K562 (cell line): ENCODE results near the gene KLC1. TPM values are rescaled to one million over a fixed set of nuclear protein-coding genes. Genes with fewer than 3 reads are reported as not detected.

Source experiments
- ATAC-seq: fragments of 200-7000 bp; cut with Tn5 transposase; 3 replicates; pipeline ENCODE4 v1.9.1; 2020; ENCODE audit warnings: moderate library complexity
- BruUV-seq: library from RNA; stranded (reverse); fragments of 400-500 nt; replicated peaks from 2 replicates; lab custom pipeline; 2021; lab: Mats Ljungman, UMichigan
- CTCF ChIA-PET: fragments of 300-600 bp; formaldehyde crosslinking; extraction: SDS; loops from one replicate; lab custom pipeline; 2021; ENCODE audit warnings: low intra/inter-chr PET ratio; lab: Yijun Ruan, JAX
- POLR2A ChIA-PET: fragments of 300-600, 350-650 bp; sonication (Branson Sonifier 250); formaldehyde crosslinking; extraction: SDS; loops from one replicate; lab custom pipeline; 2021; ENCODE audit warnings: antibody characterized with exemption, inconsistent platforms; lab: Yijun Ruan, JAX
- DNase-seq, 4 experiments: peaks; one replicate each; pipeline versions ENCODE4 v3.0.0 to v3.0.0-alpha.2; 2011 to 2018; ENCODE audit warnings: low spot score in 3 of 4, mixed read lengths in 3 of 4; ENCODE audit errors: extremely low read depth in 1 of 4
- FAIRE-seq: peaks from 2 replicates; lab custom pipeline; 2011; peaks lifted over from hg19 to GRCh38; lab: Jason Lieb, UNC
- H2AFZ ChIP-seq: 2 replicates; pipeline ENCODE4 v1.6.0; 2011; ENCODE audit warnings: low read depth, low read length, control low read depth, inconsistent platforms
- H3K27ac ChIP-seq: fragments of 200-600 bp; 3 replicates; pipeline ENCODE4 v1.8.0; 2011; ENCODE audit warnings: low read depth, mild to moderate bottlenecking, control low read depth, inconsistent platforms, low read length, moderate library complexity, mixed read lengths; ENCODE audit errors: extremely low read depth
- H3K27me3 ChIP-seq, 2 experiments: fragments of 300-600 bp in 1 of 2; 2 replicates in 1 of 2; 3 replicates in 1 of 2; pipeline versions ENCODE4 v1.6.0 to v1.8.0; 2011; ENCODE audit warnings: inconsistent platforms in 2 of 2, low read length in 2 of 2, mild to moderate bottlenecking in 1 of 2, mixed read lengths in 1 of 2, moderate library complexity in 1 of 2; ENCODE audit not compliant: control insufficient read depth in 2 of 2, insufficient read depth in 2 of 2
- H3K36me3 ChIP-seq: fragments of 300-600 bp; 3 replicates; pipeline ENCODE4 v1.8.0; 2011; ENCODE audit warnings: mild to moderate bottlenecking, low read length, inconsistent platforms; ENCODE audit not compliant: control insufficient read depth, insufficient read depth
- H3K4me1 ChIP-seq, 2 experiments: fragments of 200-600 bp in 1 of 2; replicated peaks in 1 of 2; 2 replicates in 1 of 2; 3 replicates in 1 of 2; pipeline versions ENCODE4 v1.5.1 to v1.8.0; 2011; ENCODE audit warnings: inconsistent platforms in 2 of 2, low read length in 2 of 2, mild to moderate bottlenecking in 1 of 2, mixed read lengths in 1 of 2, moderate library complexity in 1 of 2; ENCODE audit not compliant: control insufficient read depth in 2 of 2, insufficient read depth in 2 of 2
- H3K4me2 ChIP-seq: 2 replicates; pipeline ENCODE4 v1.6.1; 2011; ENCODE audit warnings: low read length, control low read depth, inconsistent platforms, mixed read lengths; ENCODE audit not compliant: insufficient read depth
- H3K4me3 ChIP-seq: fragments of 200-600 bp; sonication (generic), shearing (Covaris generic); 2 replicates; pipeline ENCODE4 v1.5.1; 2016; ENCODE audit warnings: control low read depth, inconsistent platforms
- H3K79me2 ChIP-seq: fragments of 200-600 bp; 3 replicates; pipeline ENCODE4 v1.8.0; 2011; ENCODE audit warnings: low read length, inconsistent platforms; ENCODE audit not compliant: control insufficient read depth, insufficient read depth
- H3K9ac ChIP-seq, 2 experiments: 2 replicates each; pipeline versions ENCODE4 v1.6.0 to v1.6.1; 2011; ENCODE audit warnings: low read depth in 2 of 2, low read length in 2 of 2, control low read depth in 1 of 2, inconsistent platforms in 1 of 2, mild to moderate bottlenecking in 1 of 2, mixed read lengths in 1 of 2; ENCODE audit not compliant: insufficient read depth in 1 of 2
- H3K9me1 ChIP-seq: one replicate; pipeline ENCODE4 v1.6.0; 2011; ENCODE audit warnings: inconsistent platforms, mild to moderate bottlenecking, low read length, moderate library complexity; ENCODE audit not compliant: control insufficient read depth, insufficient read depth
- H3K9me3 ChIP-seq: replicated peaks from 2 replicates; pipeline ENCODE4 v1.5.1; 2011; ENCODE audit warnings: low read depth, low read length, inconsistent platforms; ENCODE audit not compliant: control insufficient read depth, insufficient read depth
- H4K20me1 ChIP-seq: replicated peaks from 2 replicates; pipeline ENCODE4 v1.6.1; 2011; ENCODE audit warnings: low read length, inconsistent platforms, mixed read lengths; ENCODE audit not compliant: control insufficient read depth, insufficient read depth
- PTBP1 ChIP-seq: fragments of 200-400 bp; formaldehyde crosslinking; IDR thresholded peaks from 2 replicates; pipeline ENCODE4 v1.6.1; 2017; ENCODE audit warnings: low read depth, low read length
- RFX1 ChIP-seq: fragments of 450-650 bp; IDR thresholded peaks from 2 replicates; pipeline ENCODE4 v1.6.1; 2016; ENCODE audit warnings: mild to moderate bottlenecking, moderate library complexity
- SPI1 ChIP-seq: IDR thresholded peaks from 2 replicates; pipeline ENCODE4 v1.6.1; 2011; ENCODE audit warnings: low read depth, low read length, control low read depth, borderline replicate concordance
- THRB ChIP-seq: fragments of 450-650 bp; formaldehyde crosslinking; conservative IDR thresholded peaks from 2 replicates; pipeline ENCODE4 v1.4.0; 2022; ENCODE audit warnings: mild to moderate bottlenecking, missing genetic modification characterization
- ZNF280B ChIP-seq: fragments of 250-450 bp; sonication (Bioruptor Pico); IDR thresholded peaks from 2 replicates; pipeline ENCODE4 v1.5.1; 2021; ENCODE audit warnings: mild to moderate bottlenecking
- WGBS: fragments of 100-300 bp; shearing (Covaris generic); methylation state at CpG from one replicate; pipeline ENCODE4 v1.1.6; 2016; ENCODE audit warnings: low coverage, mixed read lengths; ENCODE audit not compliant: insufficient coverage; ENCODE audit errors: missing lambda C conversion rate; 5-methylcytosine and 5-hydroxymethylcytosine counted together
- in situ Hi-C: fragments of 300-500 bp; cut with MboI; formaldehyde crosslinking; loops from 4 replicates; pipeline ENCODE4 v1.15.0; 2018; ENCODE audit warnings: inconsistent platforms, mixed read lengths
- intact Hi-C: fragments of 100-400 bp; cut with micrococcal nuclease; formaldehyde crosslinking; loops from 2 replicates; pipeline ENCODE4 v1.14.2; 2022
- polyA plus RNA-seq, 8 experiments: library from polyadenylated mRNA; depleted of rRNA in 4 of 8; stranded (reverse) in 5 of 8; unstranded in 3 of 8; fragments of >200 nt; fragmentation: Nextera tagmentation in 2 of 8; fragmentation: Illumina TruSeq in 1 of 8; extraction: Ambion mirVana in 2 of 8; extraction: Trizol in 1 of 8; gene quantifications; 2 replicates each; pipeline versions ENCODE4 v1.2.1 to v1.2.3, GENCODE V29; 2011 to 2014; ENCODE audit warnings: inconsistent platforms in 1 of 8, missing spikeins in 1 of 8
- total RNA-seq, 7 experiments: library from RNA; depleted of rRNA in 6 of 7; stranded (reverse); fragments of >200 nt in 6 of 7; fragmentation: Illumina TruSeq in 2 of 7; extraction: Trizol in 2 of 7; gene quantifications; 2 replicates each; pipeline versions ENCODE4 v1.2.1 to v1.2.3, GENCODE V29; 2011 to 2021; ENCODE audit warnings: low replicate concordance in 1 of 7
- TF ChIP-seq, protein P1 (sequence below): fragments of 450-650 bp; IDR thresholded peaks from 2 replicates; pipeline ENCODE4 v1.6.1; 2016; ENCODE audit warnings: low read depth
- TF ChIP-seq, protein P2 (sequence below), 2 experiments: fragments of 200-800 bp in 1 of 2; sonication (Bioruptor generic) in 1 of 2; sonication (generic) in 1 of 2; formaldehyde crosslinking in 1 of 2; IDR thresholded peaks in 1 of 2; conservative IDR thresholded peaks in 1 of 2; 2 replicates each; pipeline versions ENCODE4 v1.5.0 to v1.6.1; 2016 to 2020; ENCODE audit warnings: missing compliant biosample characterization in 1 of 2, missing genetic modification characterization in 1 of 2, missing genetic modification reagents in 1 of 2

Gene KLC1
- total and polyA plus RNA-seq, 9 of the 15 experiments (the other 6 are each of a cell fraction or from before 2014, with no cell fraction given) = 4.9 to 134 (median 54.8) TPM

DNA sequence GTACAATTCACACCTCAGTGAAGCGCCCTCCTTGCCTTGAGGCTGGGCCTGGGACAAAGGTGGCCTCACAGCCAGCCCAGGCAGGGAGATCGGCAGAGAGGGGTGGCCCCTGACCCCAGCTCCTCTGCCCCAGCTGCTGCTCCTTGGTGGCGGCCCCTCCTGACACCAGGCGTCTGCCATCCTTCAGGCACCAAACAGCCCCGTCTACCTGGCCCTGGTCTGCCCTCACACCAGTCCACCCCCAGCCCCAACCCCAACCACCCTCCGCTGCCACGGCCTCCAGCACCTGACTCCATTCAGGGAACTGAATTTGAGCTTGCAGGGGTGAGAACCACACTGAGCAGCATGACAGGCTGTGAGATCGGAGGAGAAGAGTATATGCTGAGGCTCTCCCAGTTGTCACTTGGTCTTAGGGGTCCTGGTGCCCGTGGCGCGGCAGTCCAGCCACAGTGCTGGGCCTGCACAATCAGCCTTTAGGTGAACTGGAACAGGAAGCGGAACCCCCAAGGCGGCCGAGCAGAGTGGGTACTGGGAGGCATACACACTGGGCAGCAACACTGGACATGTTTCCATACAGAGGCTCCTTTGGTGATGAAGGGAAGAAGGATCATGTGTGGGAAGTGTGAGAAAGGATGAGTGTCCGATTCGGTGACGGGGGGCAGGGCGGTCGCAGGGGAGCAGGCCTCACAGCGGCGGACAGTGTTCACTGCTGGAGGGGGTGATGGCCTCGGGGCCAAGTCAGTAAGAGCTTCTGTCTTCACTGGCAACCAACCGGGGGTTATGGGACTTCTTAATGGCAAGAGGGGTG lies 105.3 kb downstream of the KLC1 start:
- no TSS peak for BruUV-seq
- FAIRE-seq = no peak
- no peak for TF ChIP-seq PTBP1
- TF ChIP-seq, protein P1, sequence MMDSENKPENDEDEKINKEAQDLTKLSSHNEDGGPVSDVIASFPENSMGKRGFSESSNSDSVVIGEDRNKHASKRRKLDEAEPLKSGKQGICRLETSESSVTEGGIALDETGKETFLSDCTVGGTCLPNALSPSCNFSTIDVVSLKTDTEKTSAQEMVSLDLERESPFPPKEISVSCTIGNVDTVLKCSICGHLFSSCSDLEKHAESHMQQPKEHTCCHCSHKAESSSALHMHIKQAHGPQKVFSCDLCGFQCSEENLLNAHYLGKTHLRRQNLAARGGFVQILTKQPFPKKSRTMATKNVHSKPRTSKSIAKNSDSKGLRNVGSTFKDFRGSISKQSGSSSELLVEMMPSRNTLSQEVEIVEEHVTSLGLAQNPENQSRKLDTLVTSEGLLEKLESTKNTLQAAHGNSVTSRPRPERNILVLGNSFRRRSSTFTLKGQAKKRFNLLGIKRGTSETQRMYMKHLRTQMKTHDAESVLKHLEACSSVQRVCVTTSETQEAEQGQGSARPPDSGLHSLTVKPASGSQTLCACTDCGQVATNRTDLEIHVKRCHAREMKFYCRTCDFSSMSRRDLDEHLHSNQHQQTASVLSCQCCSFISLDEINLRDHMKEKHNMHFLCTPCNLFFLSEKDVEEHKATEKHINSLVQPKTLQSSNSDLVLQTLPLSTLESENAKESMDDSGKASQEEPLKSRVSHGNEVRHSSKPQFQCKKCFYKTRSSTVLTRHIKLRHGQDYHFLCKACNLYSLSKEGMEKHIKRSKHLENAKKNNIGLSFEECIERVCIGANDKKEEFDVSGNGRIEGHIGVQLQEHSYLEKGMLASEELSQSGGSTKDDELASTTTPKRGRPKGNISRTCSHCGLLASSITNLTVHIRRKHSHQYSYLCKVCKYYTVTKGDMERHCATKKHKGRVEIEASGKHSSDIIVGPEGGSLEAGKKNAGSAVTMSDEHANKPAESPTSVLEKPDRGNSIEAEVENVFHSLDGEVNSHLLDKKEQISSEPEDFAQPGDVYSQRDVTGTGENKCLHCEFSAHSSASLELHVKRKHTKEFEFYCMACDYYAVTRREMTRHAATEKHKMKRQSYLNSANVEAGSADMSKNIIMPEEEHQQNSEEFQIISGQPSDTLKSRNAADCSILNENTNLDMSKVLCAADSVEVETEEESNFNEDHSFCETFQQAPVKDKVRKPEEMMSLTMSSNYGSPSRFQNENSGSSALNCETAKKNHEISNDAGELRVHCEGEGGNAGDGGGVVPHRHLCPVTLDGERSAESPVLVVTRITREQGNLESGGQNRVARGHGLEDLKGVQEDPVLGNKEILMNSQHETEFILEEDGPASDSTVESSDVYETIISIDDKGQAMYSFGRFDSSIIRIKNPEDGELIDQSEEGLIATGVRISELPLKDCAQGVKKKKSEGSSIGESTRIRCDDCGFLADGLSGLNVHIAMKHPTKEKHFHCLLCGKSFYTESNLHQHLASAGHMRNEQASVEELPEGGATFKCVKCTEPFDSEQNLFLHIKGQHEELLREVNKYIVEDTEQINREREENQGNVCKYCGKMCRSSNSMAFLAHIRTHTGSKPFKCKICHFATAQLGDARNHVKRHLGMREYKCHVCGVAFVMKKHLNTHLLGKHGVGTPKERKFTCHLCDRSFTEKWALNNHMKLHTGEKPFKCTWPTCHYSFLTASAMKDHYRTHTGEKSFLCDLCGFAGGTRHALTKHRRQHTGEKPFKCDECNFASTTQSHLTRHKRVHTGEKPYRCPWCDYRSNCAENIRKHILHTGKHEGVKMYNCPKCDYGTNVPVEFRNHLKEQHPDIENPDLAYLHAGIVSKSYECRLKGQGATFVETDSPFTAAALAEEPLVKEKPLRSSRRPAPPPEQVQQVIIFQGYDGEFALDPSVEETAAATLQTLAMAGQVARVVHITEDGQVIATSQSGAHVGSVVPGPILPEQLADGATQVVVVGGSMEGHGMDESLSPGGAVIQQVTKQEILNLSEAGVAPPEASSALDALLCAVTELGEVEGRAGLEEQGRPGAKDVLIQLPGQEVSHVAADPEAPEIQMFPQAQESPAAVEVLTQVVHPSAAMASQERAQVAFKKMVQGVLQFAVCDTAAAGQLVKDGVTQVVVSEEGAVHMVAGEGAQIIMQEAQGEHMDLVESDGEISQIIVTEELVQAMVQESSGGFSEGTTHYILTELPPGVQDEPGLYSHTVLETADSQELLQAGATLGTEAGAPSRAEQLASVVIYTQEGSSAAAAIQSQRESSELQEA = no peak
- TF ChIP-seq RFX1 = no peak
- TF ChIP-seq ZNF280B (CRISPR knock-in tag) = no peak
- no peak for TF ChIP-seq THRB
- TF ChIP-seq, protein P2, sequence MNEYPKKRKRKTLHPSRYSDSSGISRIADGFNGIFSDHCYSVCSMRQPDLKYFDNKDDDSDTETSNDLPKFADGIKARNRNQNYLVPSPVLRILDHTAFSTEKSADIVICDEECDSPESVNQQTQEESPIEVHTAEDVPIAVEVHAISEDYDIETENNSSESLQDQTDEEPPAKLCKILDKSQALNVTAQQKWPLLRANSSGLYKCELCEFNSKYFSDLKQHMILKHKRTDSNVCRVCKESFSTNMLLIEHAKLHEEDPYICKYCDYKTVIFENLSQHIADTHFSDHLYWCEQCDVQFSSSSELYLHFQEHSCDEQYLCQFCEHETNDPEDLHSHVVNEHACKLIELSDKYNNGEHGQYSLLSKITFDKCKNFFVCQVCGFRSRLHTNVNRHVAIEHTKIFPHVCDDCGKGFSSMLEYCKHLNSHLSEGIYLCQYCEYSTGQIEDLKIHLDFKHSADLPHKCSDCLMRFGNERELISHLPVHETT (CRISPR knock-in tag; conservative IDR thresholded peaks at IDR 0.05 in 1 of 2, IDR thresholded peaks at IDR 0.05 in 1 of 2) = no peak
- no peak for TF ChIP-seq SPI1

More for the DNA sequence above, 105.3 kb downstream of the KLC1 start:
- Histone ChIP-seq H3K4me3 (no peak overlapping the region), H3K4me1 (peaks cover 10 to 35% of the 10 kb centered on the region in 2 experiments; a peak in 4 of 5 replicates), H3K36me3 (peaks cover 35% of the 10 kb centered on the region; the same call in 2 of the 3 replicates), H4K20me1 (no peaks in the 10 kb centered on the region), H2AFZ (no peak overlapping the region), H3K9me3 (no peaks in the 10 kb centered on the region), H3K27ac (no peak overlapping the region), H3K9me1 (no peaks in the 10 kb centered on the region), H3K27me3 (peaks cover 0 to 4% of the 10 kb centered on the region in 2 experiments; a peak in 1 of 5 replicates), H3K9ac (no peak overlapping the region), H3K4me2 (no peak overlapping the region), H3K79me2 (no peaks in the 10 kb centered on the region)
- ChIA-PET CTCF (no interaction called here), POLR2A (interaction anchor here (0.7 to 1.0 kb wide), 3 partner anchors 17 to 258 kb away, joined by 3 to 4 read pairs (median 4); no protein-coding TSS in a partner anchor)
- ATAC-seq (no peak), DNase-seq (no peak)
- WGBS = 89% methylated on average over 13 of the region's 23 CpGs
- in situ Hi-C loops = no loop called here
- intact Hi-C loops = no loop called here
